ENCODE results near the gene TWIST1.

GRCh38 chr7:19113855-19114550 lies 3.4 kb downstream of the TWIST1 start:
- TF ChIP-seq CTCF (IDR thresholded peaks at IDR 0.05), result no peak
- no peak for TF ChIP-seq POLR2A (IDR thresholded peaks at IDR 0.05)
- no peak for TF ChIP-seq EP300 (IDR thresholded peaks at IDR 0.05)
- TF ChIP-seq POLR2AphosphoS5 (IDR thresholded peaks at IDR 0.05), result no peak

Measured in gastroesophageal sphincter (tissue), 3 donors.